Body of pancreas (tissue), 4 donors: ENCODE data around the gene TCF21. TPM values are rescaled to one million over a fixed set of nuclear protein-coding genes. Genes with fewer than 3 reads are reported as not detected.

Experiments used
- ATAC-seq: fragments of 150-250 bp; one replicate; pipeline ENCODE4 v1.9.1; 2016
- DNase-seq, 4 donors: peaks; one replicate each; pipeline ENCODE4 v3.0.0-alpha.2; 2019
- H3K27ac ChIP-seq, 4 donors: fragments of 200-600 bp; sonication (generic); 1 replicate in 3 of 4; 2 replicates in 1 of 4; pipeline versions ENCODE4 v1.5.1 to v1.6.1; 2016 to 2019; ENCODE audit warnings: mild to moderate bottlenecking in 1 of 4, mixed read lengths in 1 of 4, moderate library complexity in 1 of 4
- H3K27me3 ChIP-seq, 2 donors: fragments of 200-600 bp; sonication (generic); one replicate each; pipeline ENCODE4 v1.6.0; 2016; ENCODE audit warnings: mild to moderate bottlenecking in 1 of 2
- H3K36me3 ChIP-seq, 2 donors: fragments of 200-600 bp; sonication (generic); replicated peaks in 1 of 2; 2 replicates each; pipeline ENCODE4 v1.5.1; 2016; ENCODE audit warnings: low read depth in 2 of 2; ENCODE audit not compliant: insufficient read depth in 1 of 2
- H3K4me1 ChIP-seq: fragments of 200-600 bp; sonication (generic); one replicate; pipeline ENCODE4 v1.6.0; 2016
- H3K4me3 ChIP-seq, 2 donors: fragments of 200-600 bp; sonication (generic); 1 replicate in 1 of 2; 2 replicates in 1 of 2; pipeline ENCODE4 v1.5.1; 2016 to 2019
- H3K9me3 ChIP-seq, 3 donors: fragments of 200-600 bp; sonication (generic); 1 replicate in 2 of 3; 2 replicates in 1 of 3; pipeline ENCODE4 v1.5.1; 2016
- POLR2A ChIP-seq, 3 donors: fragments of 450-650 bp; IDR thresholded peaks; one replicate each; pipeline ENCODE4 v1.6.1; 2016; ENCODE audit warnings: antibody characterized with exemption in 3 of 3, mild to moderate bottlenecking in 2 of 3
- WGBS, 2 donors: methylation state at CpG; one replicate each; pipeline ENCODE4 v1.1.5; 2017; 5-methylcytosine and 5-hydroxymethylcytosine counted together
- intact Hi-C: fragments of 100-400 bp; cut with DNase I; formaldehyde crosslinking; loops from one replicate; pipeline ENCODE4 v1.15.1; 2023
- total RNA-seq, 2 donors: library from RNA; depleted of rRNA; stranded (reverse); fragments of >200 nt; gene quantifications; one replicate each; pipeline ENCODE4 v1.1.0, GENCODE V29; 2016
- TF ChIP-seq, protein P1 (sequence below), 7 experiments: fragments of 450-650 bp in 4 of 7; fragments of 200-600 bp in 3 of 7; sonication (generic) in 3 of 7; IDR thresholded peaks; one replicate each; pipeline ENCODE4 v1.5.1; 2016 to 2019; ENCODE audit warnings: antibody characterized with exemption in 7 of 7

The TCF21 gene
- total RNA-seq, 2 donors from 2014 or later = 1.3 to 2.3 TPM

DNA sequence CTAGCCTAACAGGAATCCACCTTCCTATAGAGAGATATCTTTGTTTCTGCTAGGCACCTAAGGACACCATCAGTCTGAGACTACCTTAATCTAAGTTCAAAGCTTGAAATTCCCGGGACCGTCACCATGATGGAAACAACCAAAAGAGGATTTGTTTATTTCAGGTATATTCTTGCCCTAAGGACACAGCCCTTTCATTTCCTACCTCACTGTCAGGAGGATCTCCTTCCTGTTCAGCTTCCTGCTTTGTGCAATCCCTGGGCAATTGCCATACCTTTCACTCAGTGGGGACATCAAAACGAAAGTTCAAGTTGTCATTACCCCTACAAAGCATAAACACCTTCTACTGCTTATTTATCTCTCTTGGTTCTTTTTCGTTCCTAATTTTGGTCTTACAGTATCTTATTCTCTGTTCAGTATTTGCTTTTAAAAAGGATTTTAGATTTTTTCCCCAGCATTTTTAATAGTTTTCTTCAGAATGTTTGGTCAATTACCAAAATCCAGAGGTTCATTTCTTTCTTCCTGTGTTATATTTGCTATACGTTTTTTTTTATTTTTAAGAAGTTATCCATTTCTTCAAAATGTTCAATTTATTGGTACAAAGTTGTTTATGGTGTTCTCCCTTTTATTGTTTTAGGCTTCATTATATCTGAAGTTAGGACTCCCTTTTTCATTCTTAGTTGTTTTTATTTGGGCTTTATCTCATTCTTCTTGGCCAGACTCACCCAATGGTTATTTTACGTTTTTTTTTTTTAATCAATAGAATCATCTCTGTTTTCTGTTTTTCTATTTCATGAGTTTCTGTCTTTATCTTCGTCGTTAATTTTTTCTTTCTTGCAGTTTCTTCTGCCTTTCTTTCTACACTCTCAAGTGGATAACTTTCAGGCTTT, 51.1 kb downstream of the TCF21 start:
- TF ChIP-seq, protein P1, sequence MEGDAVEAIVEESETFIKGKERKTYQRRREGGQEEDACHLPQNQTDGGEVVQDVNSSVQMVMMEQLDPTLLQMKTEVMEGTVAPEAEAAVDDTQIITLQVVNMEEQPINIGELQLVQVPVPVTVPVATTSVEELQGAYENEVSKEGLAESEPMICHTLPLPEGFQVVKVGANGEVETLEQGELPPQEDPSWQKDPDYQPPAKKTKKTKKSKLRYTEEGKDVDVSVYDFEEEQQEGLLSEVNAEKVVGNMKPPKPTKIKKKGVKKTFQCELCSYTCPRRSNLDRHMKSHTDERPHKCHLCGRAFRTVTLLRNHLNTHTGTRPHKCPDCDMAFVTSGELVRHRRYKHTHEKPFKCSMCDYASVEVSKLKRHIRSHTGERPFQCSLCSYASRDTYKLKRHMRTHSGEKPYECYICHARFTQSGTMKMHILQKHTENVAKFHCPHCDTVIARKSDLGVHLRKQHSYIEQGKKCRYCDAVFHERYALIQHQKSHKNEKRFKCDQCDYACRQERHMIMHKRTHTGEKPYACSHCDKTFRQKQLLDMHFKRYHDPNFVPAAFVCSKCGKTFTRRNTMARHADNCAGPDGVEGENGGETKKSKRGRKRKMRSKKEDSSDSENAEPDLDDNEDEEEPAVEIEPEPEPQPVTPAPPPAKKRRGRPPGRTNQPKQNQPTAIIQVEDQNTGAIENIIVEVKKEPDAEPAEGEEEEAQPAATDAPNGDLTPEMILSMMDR (IDR thresholded peaks at IDR 0.05) = no peak
- no peak for TF ChIP-seq POLR2A (IDR thresholded peaks at IDR 0.05)
- intact Hi-C loops = no loop called here
- WGBS, 2 donors = 68 to 70% methylated on average over 8 of the region's 8 CpGs

More for the DNA sequence above, 51.1 kb downstream of the TCF21 start:
- Histone ChIP-seq H3K27me3 (no peaks in the 10 kb centered on the region), H3K27ac (no peak overlapping the region), H3K36me3 (no peaks in the 10 kb centered on the region), H3K9me3 (no peaks in the 10 kb centered on the region), H3K4me3 (no peak overlapping the region), H3K4me1 (no peaks in the 10 kb centered on the region)
- no peak for ATAC-seq
- no peak for DNase-seq

Other genes with a start within 250 kb of the TCF21 start
- gene TBPL1, start 64.1 kb downstream of the TCF21 start, total RNA-seq = 10 to 100 TPM in 1 of 2 donors, under 1 TPM in 1; 0.99 to 10.9 TPM
- gene SLC2A12, start 163.5 kb downstream of the TCF21 start, total RNA-seq = under 1 TPM; 0.33 to 0.78 TPM